B cell (primary cell): ENCODE measurements around the gene JCHAIN. TPM values are rescaled to one million over a fixed set of nuclear protein-coding genes. Genes with fewer than 3 reads are reported as not detected.

Experiments used
- ATAC-seq: fragments of 200-7000 bp; cut with Tn5 transposase; one replicate; pipeline ENCODE4 v1.10.0; 2021; ENCODE audit warnings: low read depth, mild to moderate bottlenecking, moderate number of reproducible peaks, moderate library complexity
- CTCF ChIA-PET: fragments of 350-600 bp; sonication (Branson Sonifier 250); formaldehyde crosslinking; loops from one replicate; lab custom pipeline; 2021; ENCODE audit warnings: antibody characterized with exemption, inconsistent platforms; lab: Charles Lee
- POLR2A ChIA-PET: fragments of 350-600 bp; sonication (Branson Sonifier 250); formaldehyde crosslinking; loops from one replicate; lab custom pipeline; 2021; ENCODE audit warnings: antibody characterized with exemption; lab: Charles Lee
- DNase-seq: peaks from one replicate; pipeline ENCODE4 v3.0.0; 2013
- H2AFZ ChIP-seq: 2 replicates; pipeline ENCODE4 v1.6.1; 2012; ENCODE audit warnings: mild to moderate bottlenecking, low read depth, low read length; ENCODE audit not compliant: insufficient read depth, poor library complexity, severe bottlenecking
- H3K27ac ChIP-seq, 2 donors: 1 replicate in 1 of 2; 2 replicates in 1 of 2; pipeline ENCODE4 v1.5.1; 2012 to 2013; ENCODE audit warnings: low read length in 2 of 2, mild to moderate bottlenecking in 2 of 2, moderate library complexity in 1 of 2
- H3K27me3 ChIP-seq, 4 experiments: fragments of 200-600 bp in 1 of 4; sonication (generic) in 1 of 4; replicated peaks in 1 of 4; 1 replicate in 2 of 4; 2 replicates in 2 of 4; pipeline versions ENCODE4 v1.6.1 to v1.7.0; 2013 to 2016; ENCODE audit warnings: low read length in 3 of 4, mild to moderate bottlenecking in 2 of 4, mixed read lengths in 1 of 4, moderate library complexity in 1 of 4; ENCODE audit not compliant: insufficient read depth in 4 of 4, control insufficient read depth in 3 of 4; ENCODE audit errors: control extremely low read depth in 1 of 4
- H3K36me3 ChIP-seq, 2 experiments: replicated peaks in 1 of 2; 1 replicate in 1 of 2; 2 replicates in 1 of 2; pipeline versions ENCODE4 v1.6.1 to v1.7.1; 2013; ENCODE audit warnings: low read length in 1 of 2; ENCODE audit not compliant: insufficient read depth in 2 of 2, control insufficient read depth in 1 of 2; ENCODE audit errors: control extremely low read depth in 1 of 2, extremely low read depth in 1 of 2
- H3K4me1 ChIP-seq, 2 donors: fragments of 200-600 bp in 1 of 2; sonication (generic) in 1 of 2; 1 replicate in 1 of 2; 2 replicates in 1 of 2; pipeline versions ENCODE4 v1.5.1 to v1.6.1; 2013 to 2017; ENCODE audit warnings: low read length in 2 of 2; ENCODE audit not compliant: control insufficient read depth in 2 of 2, insufficient read depth in 2 of 2
- H3K4me2 ChIP-seq: replicated peaks from 2 replicates; pipeline ENCODE3; 2012; ENCODE audit warnings: mild to moderate bottlenecking, low read depth, low read length; ENCODE audit not compliant: poor library complexity, severe bottlenecking
- H3K4me3 ChIP-seq, 5 experiments: fragments of 200-600 bp in 1 of 5; sonication (generic) in 1 of 5; 1 replicate in 3 of 5; 2 replicates in 2 of 5; pipeline versions ENCODE4 v1.5.1 to v1.7.0; 2011 to 2016; ENCODE audit warnings: low read length in 4 of 5, mild to moderate bottlenecking in 4 of 5, low read depth in 2 of 5, control low read depth in 1 of 5, moderate library complexity in 1 of 5; ENCODE audit not compliant: insufficient read depth in 1 of 5; ENCODE audit errors: control extremely low read depth in 1 of 5, extremely low read depth in 1 of 5
- H3K79me2 ChIP-seq: fragments of 200-600 bp; sonication (generic); one replicate; pipeline ENCODE4 v1.6.0; 2016; ENCODE audit warnings: low read length; ENCODE audit not compliant: control insufficient read depth, insufficient read depth
- H3K9ac ChIP-seq: fragments of 200-600 bp; sonication (generic); 2 replicates; pipeline ENCODE4 v1.6.1; 2017; ENCODE audit warnings: mild to moderate bottlenecking, low read length, moderate library complexity
- H3K9me3 ChIP-seq, 3 donors: one replicate each; pipeline versions ENCODE4 v1.6.1 to v1.7.1; 2013; ENCODE audit warnings: low read length in 2 of 3; ENCODE audit not compliant: control insufficient read depth in 2 of 3, insufficient read depth in 1 of 3; ENCODE audit errors: control extremely low read depth in 1 of 3
- H4K20me1 ChIP-seq: 2 replicates; pipeline ENCODE4 v1.6.0; 2012; ENCODE audit warnings: mild to moderate bottlenecking, low read length; ENCODE audit not compliant: insufficient read depth, control insufficient read depth, poor library complexity, severe bottlenecking
- H3K27ac Mint-ChIP-seq: one replicate; pipeline ENCODE4 v1.8.0; 2021; ENCODE audit warnings: mixed read lengths
- H3K27me3 Mint-ChIP-seq: one replicate; pipeline ENCODE4 v1.8.0; 2021; ENCODE audit warnings: mixed read lengths
- H3K4me1 Mint-ChIP-seq: one replicate; pipeline ENCODE4 v1.8.0; 2021; ENCODE audit warnings: mixed read lengths
- H3K4me3 Mint-ChIP-seq: one replicate; pipeline ENCODE4 v1.8.0; 2021; ENCODE audit warnings: mixed read lengths
- H3K9me3 Mint-ChIP-seq: one replicate; pipeline ENCODE4 v1.8.0; 2022; ENCODE audit warnings: mixed read lengths; ENCODE audit not compliant: insufficient read depth
- EZH2 ChIP-seq: IDR thresholded peaks from 2 replicates; pipeline ENCODE4 v1.6.1; 2012; ENCODE audit warnings: borderline replicate concordance, low read depth, mild to moderate bottlenecking, moderate library complexity, low read length; ENCODE audit not compliant: insufficient read depth, poor library complexity, severe bottlenecking
- WGBS: methylation state at CpG from one replicate; pipeline ENCODE4 v1.1.5; 2013; ENCODE audit warnings: missing lambda C conversion rate; ENCODE audit not compliant: insufficient coverage; 5-methylcytosine and 5-hydroxymethylcytosine counted together
- intact Hi-C: fragments of 100-400 bp; cut with micrococcal nuclease; formaldehyde crosslinking; loops from one replicate; pipeline ENCODE4 v1.10.0; 2022
- polyA plus RNA-seq: library from polyadenylated mRNA; depleted of rRNA; stranded (reverse); fragments of >200 nt; gene quantifications from 2 replicates; pipeline ENCODE4 v1.2.3, GENCODE V29; 2012
- total RNA-seq, 2 donors: library from RNA; stranded (reverse); fragments of 120-200 nt in 1 of 2; gene quantifications; 1 replicate in 1 of 2; 2 replicates in 1 of 2; pipeline versions ENCODE4 v1.2.3 to v1.2.4, GENCODE V29; 2013 to 2022
- TF ChIP-seq, protein P1 (sequence below): fragments of 200-600 bp; IDR thresholded peaks from one replicate; pipeline ENCODE4 v1.8.0; 2022; ENCODE audit warnings: antibody characterized with exemption, mild to moderate bottlenecking

JCHAIN gene
- total and polyA plus RNA-seq, 2 donors (not counting 1 experiment from before 2014, with no cell fraction given), result 90.8 to 441 TPM

GRCh38 chr4:70674731-70675130 is 8.4 kb upstream of the JCHAIN start:
- Histone ChIP-seq H3K79me2 (no peaks in the 10 kb centered on the region), H3K4me2 (no peak overlapping the region), H4K20me1 (no peaks in the 10 kb centered on the region), H3K4me1 (peaks cover 59 to 61% of the 10 kb centered on the region in 2 donors), H3K27me3 (no peaks in the 10 kb centered on the region), H3K9me3 (peaks cover 0 to 4% (median 0%) of the 10 kb centered on the region in 3 donors), H3K9ac (no peak overlapping the region), H3K27ac (no peak overlapping the region), H2AFZ (no peak overlapping the region), H3K36me3 (no peaks in the 10 kb centered on the region), H3K4me3 (no peak overlapping the region)
- CTCF ChIA-PET, result interaction anchor here (1.0 kb wide), 2 partner anchors 14 to 63 kb away, joined by 3 to 6 read pairs; partner anchors contain the start of gene UTP3
- intact Hi-C loops, result no loop called here
- ATAC-seq (no peak), DNase-seq (no peak)
- H3K4me1 Mint-ChIP-seq, result peaks cover 61% of the 10 kb centered on the region
- TF ChIP-seq, protein P1, sequence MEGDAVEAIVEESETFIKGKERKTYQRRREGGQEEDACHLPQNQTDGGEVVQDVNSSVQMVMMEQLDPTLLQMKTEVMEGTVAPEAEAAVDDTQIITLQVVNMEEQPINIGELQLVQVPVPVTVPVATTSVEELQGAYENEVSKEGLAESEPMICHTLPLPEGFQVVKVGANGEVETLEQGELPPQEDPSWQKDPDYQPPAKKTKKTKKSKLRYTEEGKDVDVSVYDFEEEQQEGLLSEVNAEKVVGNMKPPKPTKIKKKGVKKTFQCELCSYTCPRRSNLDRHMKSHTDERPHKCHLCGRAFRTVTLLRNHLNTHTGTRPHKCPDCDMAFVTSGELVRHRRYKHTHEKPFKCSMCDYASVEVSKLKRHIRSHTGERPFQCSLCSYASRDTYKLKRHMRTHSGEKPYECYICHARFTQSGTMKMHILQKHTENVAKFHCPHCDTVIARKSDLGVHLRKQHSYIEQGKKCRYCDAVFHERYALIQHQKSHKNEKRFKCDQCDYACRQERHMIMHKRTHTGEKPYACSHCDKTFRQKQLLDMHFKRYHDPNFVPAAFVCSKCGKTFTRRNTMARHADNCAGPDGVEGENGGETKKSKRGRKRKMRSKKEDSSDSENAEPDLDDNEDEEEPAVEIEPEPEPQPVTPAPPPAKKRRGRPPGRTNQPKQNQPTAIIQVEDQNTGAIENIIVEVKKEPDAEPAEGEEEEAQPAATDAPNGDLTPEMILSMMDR, result no peak
- TF ChIP-seq EZH2, result no peak
- WGBS, result no CpG with 5 or more reads among the region's 1 CpG
- H3K27ac Mint-ChIP-seq, result no peak overlapping the region
- H3K27me3 Mint-ChIP-seq, result no peaks in the 10 kb centered on the region
- H3K9me3 Mint-ChIP-seq, result no peaks in the 10 kb centered on the region
- POLR2A ChIA-PET, result interaction anchor here (0.6 kb wide), 1 partner anchor 179 kb away, joined by 7 read pairs; no protein-coding TSS in a partner anchor
- H3K4me3 Mint-ChIP-seq, result no peak overlapping the region

GRCh38 chr4:70674191-70674590 is 7.9 kb upstream of the JCHAIN start:
- intact Hi-C loops, result no loop called here
- Histone ChIP-seq H2AFZ (no peak overlapping the region), H4K20me1 (no peaks in the 10 kb centered on the region), H3K9me3 (peaks cover 0 to 4% (median 0%) of the 10 kb centered on the region in 3 donors), H3K4me1 (peaks cover 54 to 56% of the 10 kb centered on the region in 2 donors), H3K36me3 (no peaks in the 10 kb centered on the region), H3K27ac (no peak overlapping the region), H3K4me2 (no peak overlapping the region), H3K79me2 (no peaks in the 10 kb centered on the region), H3K4me3 (no peak overlapping the region), H3K9ac (no peak overlapping the region), H3K27me3 (no peaks in the 10 kb centered on the region)
- ChIA-PET CTCF (interaction anchor here (1.0 kb wide), 1 partner anchor 15 kb away, joined by 3 read pairs; the partner anchor contains the start of gene UTP3), POLR2A (no interaction called here)
- DNase-seq (no peak), ATAC-seq (no peak)
- TF ChIP-seq EZH2, result no peak
- TF ChIP-seq, protein P1, result no peak
- no peaks in the 10 kb centered on the region for H3K9me3 Mint-ChIP-seq
- H3K27me3 Mint-ChIP-seq, result no peaks in the 10 kb centered on the region
- no peak overlapping the region for H3K4me3 Mint-ChIP-seq
- H3K27ac Mint-ChIP-seq, result no peak overlapping the region
- peaks cover 56% of the 10 kb centered on the region for H3K4me1 Mint-ChIP-seq
